Adrenal gland (tissue), 12 donors: ENCODE data around the gene FBXO10. TPM values are rescaled to one million over a fixed set of nuclear protein-coding genes. Genes with fewer than 3 reads are reported as not detected.

Experiments
- DNase-seq, 7 donors: peaks; one replicate each; pipeline ENCODE4 v3.0.0-alpha.2; 2019 to 2020
- H3K27ac ChIP-seq, 5 donors: fragments of 200-600 bp; sonication (generic) in 4 of 5; 1 replicate in 3 of 5; 2 replicates in 2 of 5; pipeline versions ENCODE4 v1.5.1 to v1.8.0; 2016 to 2020; ENCODE audit warnings: mild to moderate bottlenecking in 1 of 5
- H3K27me3 ChIP-seq: fragments of 200-600 bp; 2 replicates; pipeline ENCODE4 v1.8.0; 2021
- H3K36me3 ChIP-seq, 2 donors: fragments of 200-600 bp; replicated peaks in 1 of 2; 1 replicate in 1 of 2; 2 replicates in 1 of 2; pipeline versions ENCODE4 v1.5.1 to v1.8.0; 2018 to 2022
- H3K4me1 ChIP-seq, 2 donors: fragments of 200-600 bp; replicated peaks in 1 of 2; 1 replicate in 1 of 2; 2 replicates in 1 of 2; pipeline versions ENCODE4 v1.5.1 to v1.8.0; 2018 to 2021
- H3K4me3 ChIP-seq, 4 donors: fragments of 200-600 bp; sonication (generic) in 3 of 4; one replicate each; pipeline ENCODE4 v1.5.1; 2016 to 2018
- H3K9me3 ChIP-seq, 3 donors: fragments of 200-600 bp; sonication (generic) in 1 of 3; replicated peaks in 1 of 3; 1 replicate in 2 of 3; 2 replicates in 1 of 3; pipeline versions ENCODE4 v1.5.1 to v1.8.0; 2016 to 2021
- POLR2A ChIP-seq, 2 donors: fragments of 450-650 bp; IDR thresholded peaks; one replicate each; pipeline ENCODE4 v1.6.1; 2017; ENCODE audit warnings: antibody characterized with exemption in 2 of 2, mild to moderate bottlenecking in 2 of 2, moderate library complexity in 1 of 2
- WGBS, 4 donors: extraction: QIAGEN DNeasy Blood & Tissue Kit in 2 of 4; methylation state at CpG; one replicate each; pipeline versions ENCODE4 v1.1.5 to v1.1.7; 2013 to 2017; 5-methylcytosine and 5-hydroxymethylcytosine counted together
- intact Hi-C, 2 donors: fragments of 100-400 bp; cut with DNase I; formaldehyde crosslinking; loops; one replicate each; pipeline versions ENCODE4 v1.14.1 to v1.15.0; 2022 to 2023
- polyA plus RNA-seq, 3 donors: library from polyadenylated mRNA; stranded (reverse); fragments of 200-250 nt in 2 of 3; fragments of 350-450 nt in 1 of 3; fragmentation: Illumina TruSeq in 1 of 3; extraction: RNeasy Lipid Tissue Mini Kit (QIAGEN cat#74804) in 1 of 3; gene quantifications; one replicate each; pipeline ENCODE4 v1.2.3, GENCODE V29; 2013 to 2014
- total RNA-seq, 9 donors: library from RNA; depleted of rRNA in 4 of 9; stranded (reverse); fragments of >200 nt in 4 of 9; fragments of 120-200 nt in 1 of 9; fragmentation: NEBNext Ultra II Directional in 1 of 9; extraction: Animal tissue kit (Norgen Biotek cat#: 25700) in 1 of 9; gene quantifications; one replicate each; pipeline versions ENCODE4 v1.1.0 to v1.2.4, GENCODE V29; 2013 to 2023
- TF ChIP-seq, protein P1 (sequence below), 6 experiments: fragments of 450-650 bp in 4 of 6; fragments of 200-600 bp in 2 of 6; sonication (generic) in 1 of 6; IDR thresholded peaks; 1 replicate in 5 of 6; 2 replicates in 1 of 6; pipeline versions ENCODE4 v1.5.1 to v1.8.0; 2016 to 2021; ENCODE audit warnings: antibody characterized with exemption in 6 of 6, mild to moderate bottlenecking in 2 of 6, moderate library complexity in 1 of 6
- donor health status: healthy with polysubstance abuse.
- donor health status: Bipolar disorder and iron deficiency.
- donor health status: DM: yes; HTN: yes; CAD: no.
- donor health status: DM: no; HTN: no; CAD: no.
- donor health status: DM: no; HTN: no; CAD: no.
- donor health status: DM: yes; HTN: yes; CAD: no.

The FBXO10 gene
- total and polyA plus RNA-seq, 12 donors, result 7.2 to 86.6 (median 12.3) TPM

DNA sequence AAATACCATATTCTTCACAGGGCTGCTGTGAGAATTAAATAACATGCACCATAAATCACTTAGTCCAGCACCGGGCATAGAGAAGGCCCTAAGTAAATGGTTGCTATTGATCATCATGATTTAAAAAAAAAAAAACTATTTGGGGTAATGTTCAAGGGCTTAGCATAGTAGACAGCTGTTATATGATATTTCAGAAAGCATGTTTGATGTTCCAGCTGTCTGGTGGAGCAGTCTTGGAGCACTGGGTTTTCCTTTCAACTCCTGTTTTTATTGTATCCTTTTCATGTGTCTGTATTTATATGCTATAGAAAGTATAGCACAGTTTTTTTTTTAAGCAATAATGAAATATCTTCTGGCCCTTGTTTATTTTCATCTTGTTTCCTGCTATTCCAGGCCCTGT lies 44.2 kb upstream of the FBXO10 start:
- H3K27me3 ChIP-seq, result no peaks in the 10 kb centered on the region
- intact Hi-C loops, result no loop called here
- DNase-seq, result no peak
- WGBS, 4 donors, result 92 to 100% (median 94%) methylated on average over 1 of the region's 1 CpG
- no peak overlapping the region for H3K4me3 ChIP-seq
- H3K9me3 ChIP-seq, result no peaks in the 10 kb centered on the region
- H3K36me3 ChIP-seq, result no peaks in the 10 kb centered on the region
- peaks cover 0 to 4% of the 10 kb centered on the region in 2 donors for H3K4me1 ChIP-seq
- TF ChIP-seq POLR2A (IDR thresholded peaks at IDR 0.05), result no peak
- TF ChIP-seq, protein P1, sequence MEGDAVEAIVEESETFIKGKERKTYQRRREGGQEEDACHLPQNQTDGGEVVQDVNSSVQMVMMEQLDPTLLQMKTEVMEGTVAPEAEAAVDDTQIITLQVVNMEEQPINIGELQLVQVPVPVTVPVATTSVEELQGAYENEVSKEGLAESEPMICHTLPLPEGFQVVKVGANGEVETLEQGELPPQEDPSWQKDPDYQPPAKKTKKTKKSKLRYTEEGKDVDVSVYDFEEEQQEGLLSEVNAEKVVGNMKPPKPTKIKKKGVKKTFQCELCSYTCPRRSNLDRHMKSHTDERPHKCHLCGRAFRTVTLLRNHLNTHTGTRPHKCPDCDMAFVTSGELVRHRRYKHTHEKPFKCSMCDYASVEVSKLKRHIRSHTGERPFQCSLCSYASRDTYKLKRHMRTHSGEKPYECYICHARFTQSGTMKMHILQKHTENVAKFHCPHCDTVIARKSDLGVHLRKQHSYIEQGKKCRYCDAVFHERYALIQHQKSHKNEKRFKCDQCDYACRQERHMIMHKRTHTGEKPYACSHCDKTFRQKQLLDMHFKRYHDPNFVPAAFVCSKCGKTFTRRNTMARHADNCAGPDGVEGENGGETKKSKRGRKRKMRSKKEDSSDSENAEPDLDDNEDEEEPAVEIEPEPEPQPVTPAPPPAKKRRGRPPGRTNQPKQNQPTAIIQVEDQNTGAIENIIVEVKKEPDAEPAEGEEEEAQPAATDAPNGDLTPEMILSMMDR (IDR thresholded peaks at IDR 0.05), result no peak
- H3K27ac ChIP-seq, result no peak overlapping the region

DNA sequence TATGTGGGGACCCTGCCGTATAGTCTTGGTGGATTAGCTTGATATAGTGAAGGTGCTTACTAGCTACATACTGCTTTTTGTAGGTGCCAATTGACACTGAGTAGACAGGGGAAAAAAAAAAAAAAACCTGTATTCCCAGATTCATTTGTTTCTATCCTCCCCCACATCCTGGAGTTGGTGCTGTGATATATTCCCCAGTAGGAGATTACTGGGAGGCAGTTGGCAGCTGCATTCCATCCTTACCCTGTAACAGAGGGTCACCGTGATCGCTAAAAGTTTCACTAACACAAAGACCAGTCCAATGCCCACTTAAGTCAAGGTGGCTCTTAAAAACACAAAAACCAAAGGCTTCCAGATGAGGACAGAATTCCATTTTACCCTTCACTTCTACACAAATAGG lies 43.6 kb upstream of the FBXO10 start:
- DNase-seq, result no peak
- Histone ChIP-seq H3K4me1 (peaks cover 0 to 9% of the 10 kb centered on the region in 2 donors), H3K9me3 (no peaks in the 10 kb centered on the region), H3K36me3 (no peaks in the 10 kb centered on the region), H3K27ac (no peak overlapping the region), H3K4me3 (no peak overlapping the region), H3K27me3 (no peaks in the 10 kb centered on the region)
- TF ChIP-seq, protein P1 (IDR thresholded peaks at IDR 0.05), result no peak
- intact Hi-C loops, result no loop called here
- WGBS, 4 donors, result 81 to 91% (median 88%) methylated on average over 3 of the region's 3 CpGs

DNA sequence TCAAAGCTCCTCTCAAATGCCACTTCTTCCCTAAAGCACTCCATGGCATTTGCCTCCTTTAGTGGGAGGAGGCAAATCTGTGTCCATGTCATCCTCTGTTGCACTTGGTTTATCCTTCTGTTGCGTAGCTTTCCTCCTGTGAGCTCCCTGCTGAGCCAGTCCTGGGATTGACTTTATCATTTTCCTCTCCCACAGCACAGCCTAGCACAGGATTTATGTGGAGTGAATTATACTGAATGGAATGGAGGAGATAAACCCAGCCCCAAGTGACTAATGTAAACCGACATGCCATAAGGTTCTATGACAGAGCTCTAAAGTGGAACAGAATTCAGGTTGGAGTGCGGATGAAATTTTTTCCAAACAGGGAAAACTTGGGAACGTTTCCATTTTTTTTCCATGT lies 42.6 kb upstream of the FBXO10 start:
- no peak for DNase-seq
- H3K27me3 ChIP-seq, result no peaks in the 10 kb centered on the region
- H3K27ac ChIP-seq, result no peak overlapping the region
- intact Hi-C loops, result no loop called here
- no peak overlapping the region for H3K4me3 ChIP-seq
- 85 to 90% (median 86%) methylated on average over 4 of the region's 4 CpGs for WGBS, 4 donors
- TF ChIP-seq POLR2A (IDR thresholded peaks at IDR 0.05), result no peak
- TF ChIP-seq, protein P1 (IDR thresholded peaks at IDR 0.05), result no peak
- no peaks in the 10 kb centered on the region for H3K36me3 ChIP-seq
- no peaks in the 10 kb centered on the region for H3K9me3 ChIP-seq
- H3K4me1 ChIP-seq, result peaks cover 0 to 9% of the 10 kb centered on the region in 2 donors

DNA sequence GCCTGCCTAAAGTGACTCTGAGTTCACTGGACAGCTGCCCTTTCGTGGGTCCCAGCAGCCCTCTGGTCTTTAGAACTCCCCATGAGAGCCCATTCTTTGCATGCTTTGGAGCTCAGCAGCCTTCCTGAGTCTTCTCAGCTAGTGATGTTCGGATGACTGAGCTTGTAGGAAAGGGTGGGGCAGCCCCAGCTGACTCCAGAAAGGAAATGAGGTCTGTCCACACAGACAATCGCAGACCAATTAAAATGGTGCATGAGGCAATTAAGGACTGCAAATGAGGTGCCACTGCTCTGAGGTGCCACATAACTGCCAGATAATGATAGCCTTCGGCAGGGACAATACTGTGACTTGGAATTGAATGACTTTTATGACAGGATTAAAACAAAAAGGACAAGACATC lies 41.7 kb upstream of the FBXO10 start:
- Histone ChIP-seq H3K4me3 (no peak overlapping the region), H3K27me3 (no peaks in the 10 kb centered on the region), H3K27ac (no peak overlapping the region), H3K9me3 (no peaks in the 10 kb centered on the region), H3K4me1 (peaks cover 0 to 9% of the 10 kb centered on the region in 2 donors), H3K36me3 (no peaks in the 10 kb centered on the region)
- no peak for DNase-seq
- TF ChIP-seq POLR2A (IDR thresholded peaks at IDR 0.05), result no peak
- TF ChIP-seq, protein P1 (IDR thresholded peaks at IDR 0.05), result no peak
- WGBS, 4 donors, result 55 to 72% (median 64%) methylated on average over 4 of the region's 4 CpGs
- intact Hi-C loops, result no loop called here
